Measurements from ENCODE around the gene CAB39. TPM values are rescaled to one million over a fixed set of nuclear protein-coding genes. Genes with fewer than 3 reads are reported as not detected.

The CAB39 gene
- total and polyA plus RNA-seq, 8 donors, result 9.9 to 41.6 (median 21.0) TPM

DNA sequence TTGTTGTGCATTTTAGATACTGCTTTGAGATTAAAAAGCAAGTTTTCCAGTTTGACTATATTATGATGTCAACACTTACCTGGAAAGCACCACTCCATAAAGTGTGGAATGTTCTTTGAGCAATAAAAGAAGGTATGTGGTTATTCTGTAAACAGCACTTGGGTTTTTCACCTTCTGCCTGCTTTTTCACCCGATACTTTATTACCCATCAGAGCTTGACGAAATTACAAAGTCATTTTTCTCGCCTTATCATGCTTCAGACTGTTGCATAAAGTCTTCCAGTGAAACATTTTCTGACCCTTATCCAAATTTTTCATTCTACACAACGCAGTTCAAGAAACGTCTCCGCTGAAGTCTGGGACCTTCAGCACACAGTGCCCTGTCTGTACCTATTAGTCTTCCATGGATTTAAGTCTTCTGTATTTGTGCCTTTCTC, 25.2 kb downstream of the CAB39 start:
- ATAC-seq, result peak; percentile 56 to 76 (median 73)
- no peak overlapping the region for H3K4me3 ChIP-seq
- DNase-seq, result no peak
- H3K36me3 ChIP-seq, result no peaks in the 10 kb centered on the region
- H3K27ac ChIP-seq, result peak overlapping the region in 2 of 4 donors; percentile 72 to 75
- H3K4me1 ChIP-seq, result peaks cover 12 to 48% (median 34%) of the 10 kb centered on the region in 3 donors
- no peaks in the 10 kb centered on the region for H3K9me3 ChIP-seq
- TF ChIP-seq, protein P1, sequence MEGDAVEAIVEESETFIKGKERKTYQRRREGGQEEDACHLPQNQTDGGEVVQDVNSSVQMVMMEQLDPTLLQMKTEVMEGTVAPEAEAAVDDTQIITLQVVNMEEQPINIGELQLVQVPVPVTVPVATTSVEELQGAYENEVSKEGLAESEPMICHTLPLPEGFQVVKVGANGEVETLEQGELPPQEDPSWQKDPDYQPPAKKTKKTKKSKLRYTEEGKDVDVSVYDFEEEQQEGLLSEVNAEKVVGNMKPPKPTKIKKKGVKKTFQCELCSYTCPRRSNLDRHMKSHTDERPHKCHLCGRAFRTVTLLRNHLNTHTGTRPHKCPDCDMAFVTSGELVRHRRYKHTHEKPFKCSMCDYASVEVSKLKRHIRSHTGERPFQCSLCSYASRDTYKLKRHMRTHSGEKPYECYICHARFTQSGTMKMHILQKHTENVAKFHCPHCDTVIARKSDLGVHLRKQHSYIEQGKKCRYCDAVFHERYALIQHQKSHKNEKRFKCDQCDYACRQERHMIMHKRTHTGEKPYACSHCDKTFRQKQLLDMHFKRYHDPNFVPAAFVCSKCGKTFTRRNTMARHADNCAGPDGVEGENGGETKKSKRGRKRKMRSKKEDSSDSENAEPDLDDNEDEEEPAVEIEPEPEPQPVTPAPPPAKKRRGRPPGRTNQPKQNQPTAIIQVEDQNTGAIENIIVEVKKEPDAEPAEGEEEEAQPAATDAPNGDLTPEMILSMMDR (IDR thresholded peaks at IDR 0.05), result no peak
- H3K27me3 ChIP-seq, result no peaks in the 10 kb centered on the region
- FAIRE-seq, result no peak
- intact Hi-C loops (cut with DNase I), result no loop called here
- 15 to 21% methylated on average over 6 of the region's 6 CpGs for WGBS, 2 donors

DNA sequence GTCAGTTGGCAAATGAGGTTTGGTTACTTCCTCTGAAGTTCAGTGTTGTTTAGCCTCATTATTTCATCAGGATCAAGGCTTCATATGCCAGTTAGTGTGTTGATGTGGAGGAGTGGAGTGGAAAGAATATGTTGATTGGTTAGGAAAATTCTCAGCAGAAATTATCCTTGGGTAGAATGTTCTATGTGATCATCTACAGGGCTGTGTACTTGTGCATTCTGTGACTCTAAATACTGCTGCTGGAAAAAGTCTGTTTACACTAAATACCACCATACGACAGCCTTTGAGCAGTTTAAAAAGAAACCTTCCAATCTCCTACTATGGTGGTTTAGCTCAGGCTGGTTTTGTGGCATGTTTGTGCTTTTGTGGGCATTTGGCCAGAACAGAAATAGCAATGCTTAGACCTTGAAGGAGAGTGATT, 25.8 kb downstream of the CAB39 start:
- peaks cover 12 to 43% (median 34%) of the 10 kb centered on the region in 3 donors for H3K4me1 ChIP-seq
- WGBS, 2 donors, result 6 to 10% methylated on average over 1 of the region's 1 CpG
- DNase-seq, result peak in 1 of 6 donors; percentile 37

DNA sequence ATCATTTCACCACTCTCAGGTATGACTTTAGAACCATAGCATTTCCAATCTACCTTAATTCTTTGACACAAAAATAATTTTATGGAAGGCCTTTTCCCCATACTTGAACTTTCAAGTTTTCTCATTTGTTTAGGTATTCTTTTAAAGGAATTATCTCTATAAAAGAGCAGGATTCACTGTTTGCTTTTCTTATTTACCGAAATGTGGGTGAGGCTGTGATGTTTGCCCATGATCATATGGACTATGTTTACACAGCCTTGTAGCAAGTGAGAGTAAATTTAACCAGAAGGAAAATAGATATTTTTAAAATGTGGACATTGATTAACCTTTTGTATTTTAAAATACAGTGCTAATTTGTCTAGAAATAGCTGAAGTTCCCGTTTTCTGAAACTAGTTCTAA, 26.3 kb downstream of the CAB39 start:
- peaks cover 12 to 43% (median 34%) of the 10 kb centered on the region in 3 donors for H3K4me1 ChIP-seq
- H3K9me3 ChIP-seq, result no peaks in the 10 kb centered on the region
- H3K36me3 ChIP-seq, result no peaks in the 10 kb centered on the region
- H3K4me3 ChIP-seq, result no peak overlapping the region
- H3K27me3 ChIP-seq, result no peaks in the 10 kb centered on the region
- peak; percentile 57 for FAIRE-seq
- 13 to 22% methylated on average over 2 of the region's 2 CpGs for whole genome bisulfite sequencing, 2 donors
- H3K27ac ChIP-seq, result peak overlapping the region in 2 of 4 donors; percentile 72 to 75
- TF ChIP-seq, protein P1 (IDR thresholded peaks at IDR 0.05), result no peak
- intact Hi-C loops (cut with DNase I), result no loop called here
- peak; percentile 40 to 74 (median 63) for ATAC-seq
- DNase-seq, result no peak

More for the DNA sequence above, 25.8 kb downstream of the CAB39 start:
- Histone ChIP-seq H3K4me3 (no peak overlapping the region), H3K27ac (peak overlapping the region in 2 of 4 donors; percentile 72 to 75), H3K36me3 (no peaks in the 10 kb centered on the region), H3K27me3 (no peaks in the 10 kb centered on the region), H3K9me3 (no peaks in the 10 kb centered on the region)
- ATAC-seq, result peak; percentile 26 to 76 (median 64)
- intact Hi-C loops (cut with DNase I), result no loop called here
- no peak for FAIRE-seq
- TF ChIP-seq, protein P1 (IDR thresholded peaks at IDR 0.05), result no peak

DNA sequence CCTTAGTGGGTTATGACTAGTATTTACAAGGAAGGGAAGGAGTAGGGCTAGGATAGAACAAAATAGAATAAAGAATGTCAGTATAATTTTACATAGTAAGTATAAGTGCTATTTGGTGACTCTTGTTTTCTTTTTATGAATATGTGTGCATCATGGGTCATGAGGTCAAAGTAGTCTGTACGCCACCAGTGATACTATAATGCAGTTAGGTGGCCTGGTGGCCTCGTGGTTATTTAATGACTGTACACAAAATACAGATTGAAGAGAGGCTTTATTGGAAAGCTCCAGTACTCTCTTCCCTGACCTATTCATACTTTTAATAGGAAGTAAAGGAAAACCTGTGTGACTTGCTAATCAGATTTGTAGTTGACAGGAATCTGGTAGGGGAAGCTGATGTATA, 27.3 kb downstream of the CAB39 start:
- H3K27ac ChIP-seq, result peak overlapping the region in 1 of 4 donors; percentile 72
- no peaks in the 10 kb centered on the region for H3K36me3 ChIP-seq
- no peak for ATAC-seq
- 75 to 81% methylated on average over 2 of the region's 2 CpGs for WGBS, 2 donors
- DNase-seq, result no peak
- H3K4me1 ChIP-seq, result peaks cover 12 to 43% (median 34%) of the 10 kb centered on the region in 3 donors
- intact Hi-C loops (cut with DNase I), result no loop called here
- no peak overlapping the region for H3K4me3 ChIP-seq
- no peaks in the 10 kb centered on the region for H3K9me3 ChIP-seq
- no peak for FAIRE-seq
- TF ChIP-seq, protein P1 (IDR thresholded peaks at IDR 0.05), result no peak
- H3K27me3 ChIP-seq, result no peaks in the 10 kb centered on the region

DNA sequence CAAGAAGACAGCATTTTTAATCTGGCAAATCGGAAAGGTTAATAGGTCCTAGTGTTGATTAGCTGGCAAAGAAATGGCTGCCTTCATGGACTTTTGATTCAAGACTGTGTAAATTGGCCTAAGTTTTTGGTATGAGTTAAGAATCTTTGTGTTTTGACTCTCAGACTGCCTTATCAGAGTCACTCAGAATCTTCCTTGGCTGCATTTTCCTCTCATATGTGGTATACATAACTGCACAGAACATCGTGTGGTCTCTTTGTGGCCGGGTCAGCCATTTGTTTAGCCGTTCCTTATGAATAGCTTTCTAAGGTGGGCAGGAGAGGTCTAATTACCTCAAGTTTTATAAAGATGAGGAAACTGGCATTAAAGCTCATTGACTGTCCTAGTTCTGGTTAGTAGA, 30.1 kb downstream of the CAB39 start:
- WGBS, 2 donors, result 94 to 96% methylated on average over 4 of the region's 4 CpGs
- no peak overlapping the region for H3K27ac ChIP-seq
- H3K4me3 ChIP-seq, result no peak overlapping the region
- FAIRE-seq, result no peak
- no peak for DNase-seq
- intact Hi-C loops (cut with DNase I), result no loop called here
- H3K4me1 ChIP-seq, result peaks cover 2 to 24% (median 16%) of the 10 kb centered on the region in 3 donors
- no peaks in the 10 kb centered on the region for H3K36me3 ChIP-seq
- no peaks in the 10 kb centered on the region for H3K27me3 ChIP-seq
- TF ChIP-seq, protein P1 (IDR thresholded peaks at IDR 0.05), result no peak
- ATAC-seq, result no peak
- H3K9me3 ChIP-seq, result no peaks in the 10 kb centered on the region
